Endodermal cell (in vitro differentiated cells): ENCODE data around the gene KIF3A. TPM values are rescaled to one million over a fixed set of nuclear protein-coding genes. Genes with fewer than 3 reads are reported as not detected.

Experiments
- DNase-seq: peaks from one replicate; pipeline ENCODE4 v3.0.0-alpha.2; 2017
- H3K27ac ChIP-seq: 2 replicates; pipeline ENCODE4 v1.5.1; 2013; ENCODE audit warnings: mild to moderate bottlenecking, low read depth, low read length, moderate library complexity
- H3K27me3 ChIP-seq: 2 replicates; pipeline ENCODE4 v1.6.1; 2013; ENCODE audit warnings: mild to moderate bottlenecking, low read length, moderate library complexity; ENCODE audit not compliant: insufficient read depth, control insufficient read depth, poor library complexity, severe bottlenecking
- H3K36me3 ChIP-seq: 2 replicates; pipeline ENCODE4 v1.7.0; 2013; ENCODE audit warnings: mild to moderate bottlenecking, low read length, moderate library complexity; ENCODE audit not compliant: control insufficient read depth, insufficient read depth
- H3K4me1 ChIP-seq: one replicate; pipeline ENCODE4 v1.7.0; 2013; ENCODE audit warnings: low read length; ENCODE audit not compliant: control insufficient read depth, insufficient read depth
- H3K4me3 ChIP-seq: 2 replicates; pipeline ENCODE4 v1.5.1; 2013; ENCODE audit warnings: mild to moderate bottlenecking, low read length, moderate library complexity
- H3K9ac ChIP-seq: 2 replicates; pipeline ENCODE4 v1.6.1; 2013; ENCODE audit warnings: mild to moderate bottlenecking, low read length, moderate library complexity; ENCODE audit not compliant: poor library complexity, severe bottlenecking; ENCODE audit errors: extremely low read depth
- H3K9me3 ChIP-seq: 2 replicates; pipeline ENCODE4 v1.6.1; 2013; ENCODE audit warnings: mild to moderate bottlenecking, low read length, moderate library complexity; ENCODE audit not compliant: control insufficient read depth
- H3K27ac Mint-ChIP-seq: 2 replicates; pipeline ENCODE4 v1.8.0; 2020; ENCODE audit warnings: mixed read lengths
- H3K27me3 Mint-ChIP-seq: 2 replicates; pipeline ENCODE4 v1.8.0; 2021; ENCODE audit warnings: mild to moderate bottlenecking, mixed read lengths; ENCODE audit not compliant: insufficient read depth
- H3K36me3 Mint-ChIP-seq: 2 replicates; pipeline ENCODE4 v1.8.0; 2020; ENCODE audit warnings: low read depth, mixed read lengths
- H3K4me1 Mint-ChIP-seq: 2 replicates; pipeline ENCODE4 v1.8.0; 2020; ENCODE audit warnings: mixed read lengths
- H3K4me3 Mint-ChIP-seq: 2 replicates; pipeline ENCODE4 v1.8.0; 2020; ENCODE audit warnings: mild to moderate bottlenecking, moderate library complexity, mixed read lengths
- H3K9me3 Mint-ChIP-seq: 2 replicates; pipeline ENCODE4 v1.8.0; 2020; ENCODE audit warnings: mild to moderate bottlenecking, mixed read lengths
- WGBS, 2 experiments: methylation state at CpG; one replicate each; pipeline versions ENCODE4 v1.1.5 to v1.1.7; 2013; ENCODE audit warnings: missing lambda C conversion rate in 2 of 2, mixed read lengths in 1 of 2; ENCODE audit not compliant: insufficient coverage in 1 of 2, insufficient read length in 1 of 2; 5-methylcytosine and 5-hydroxymethylcytosine counted together
- total RNA-seq, 2 donors: library from RNA; stranded (reverse); fragmentation: NEBNext Ultra II Directional in 1 of 2; extraction: Animal tissue kit (Norgen Biotek cat#: 25700) in 1 of 2; gene quantifications; 2 replicates in 1 of 2; 3 replicates in 1 of 2; pipeline ENCODE4 v1.2.1, GENCODE V29; 2021
- TF ChIP-seq, protein P1 (sequence below): fragments of 200-600 bp; sonication (generic); conservative IDR thresholded peaks from 2 replicates; pipeline ENCODE4 v1.5.0; 2021; ENCODE audit warnings: antibody characterized with exemption, mild to moderate bottlenecking

KIF3A gene
- total RNA-seq, 2 donors from 2014 or later, result 19.6 to 25.2 TPM

GRCh38 chr5:132680780-132681475 lies 56.4 kb downstream of the KIF3A start:
- Mint-ChIP-seq H3K27me3 (no peaks in the 10 kb centered on the region), H3K27ac (no peak overlapping the region)

GRCh38 chr5:132679717-132680380 lies 57.5 kb downstream of the KIF3A start:
- H3K4me3 Mint-ChIP-seq, result no peak overlapping the region
- H3K9me3 ChIP-seq, result no peaks in the 10 kb centered on the region
- H3K9ac ChIP-seq, result no peak overlapping the region
- no peaks in the 10 kb centered on the region for H3K27me3 ChIP-seq
- peaks cover 6% of the 10 kb centered on the region for H3K4me1 Mint-ChIP-seq
- no peaks in the 10 kb centered on the region for H3K36me3 ChIP-seq
- H3K4me3 ChIP-seq, result no peak overlapping the region
- H3K27ac ChIP-seq, result no peak overlapping the region
- no peaks in the 10 kb centered on the region for H3K36me3 Mint-ChIP-seq
- peak; percentile 37 for DNase-seq
- 94 to 95% methylated on average over 7 to 15 of the region's 15 CpGs for WGBS, 2 experiments
- H3K27ac Mint-ChIP-seq, result no peak overlapping the region
- H3K27me3 Mint-ChIP-seq, result no peaks in the 10 kb centered on the region
- H3K9me3 Mint-ChIP-seq, result no peaks in the 10 kb centered on the region
- no peaks in the 10 kb centered on the region for H3K4me1 ChIP-seq
- TF ChIP-seq, protein P1, sequence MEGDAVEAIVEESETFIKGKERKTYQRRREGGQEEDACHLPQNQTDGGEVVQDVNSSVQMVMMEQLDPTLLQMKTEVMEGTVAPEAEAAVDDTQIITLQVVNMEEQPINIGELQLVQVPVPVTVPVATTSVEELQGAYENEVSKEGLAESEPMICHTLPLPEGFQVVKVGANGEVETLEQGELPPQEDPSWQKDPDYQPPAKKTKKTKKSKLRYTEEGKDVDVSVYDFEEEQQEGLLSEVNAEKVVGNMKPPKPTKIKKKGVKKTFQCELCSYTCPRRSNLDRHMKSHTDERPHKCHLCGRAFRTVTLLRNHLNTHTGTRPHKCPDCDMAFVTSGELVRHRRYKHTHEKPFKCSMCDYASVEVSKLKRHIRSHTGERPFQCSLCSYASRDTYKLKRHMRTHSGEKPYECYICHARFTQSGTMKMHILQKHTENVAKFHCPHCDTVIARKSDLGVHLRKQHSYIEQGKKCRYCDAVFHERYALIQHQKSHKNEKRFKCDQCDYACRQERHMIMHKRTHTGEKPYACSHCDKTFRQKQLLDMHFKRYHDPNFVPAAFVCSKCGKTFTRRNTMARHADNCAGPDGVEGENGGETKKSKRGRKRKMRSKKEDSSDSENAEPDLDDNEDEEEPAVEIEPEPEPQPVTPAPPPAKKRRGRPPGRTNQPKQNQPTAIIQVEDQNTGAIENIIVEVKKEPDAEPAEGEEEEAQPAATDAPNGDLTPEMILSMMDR, result no peak

More at GRCh38 chr5:132680780-132681475, 56.4 kb downstream of the KIF3A start:
- no peaks in the 10 kb centered on the region for H3K4me1 ChIP-seq
- 85 to 89% methylated on average over 6 to 8 of the region's 8 CpGs for WGBS, 2 experiments
- H3K36me3 ChIP-seq, result no peaks in the 10 kb centered on the region
- H3K27me3 ChIP-seq, result no peaks in the 10 kb centered on the region
- Mint-ChIP-seq H3K4me1 (peaks cover 2% of the 10 kb centered on the region), H3K36me3 (no peaks in the 10 kb centered on the region), H3K4me3 (no peak overlapping the region), H3K9me3 (no peaks in the 10 kb centered on the region)
- DNase-seq, result peak; percentile 35
- no peak overlapping the region for H3K4me3 ChIP-seq
- TF ChIP-seq, protein P1, result no peak
- no peaks in the 10 kb centered on the region for H3K9me3 ChIP-seq
- H3K27ac ChIP-seq, result no peak overlapping the region
- H3K9ac ChIP-seq, result no peak overlapping the region

DNA sequence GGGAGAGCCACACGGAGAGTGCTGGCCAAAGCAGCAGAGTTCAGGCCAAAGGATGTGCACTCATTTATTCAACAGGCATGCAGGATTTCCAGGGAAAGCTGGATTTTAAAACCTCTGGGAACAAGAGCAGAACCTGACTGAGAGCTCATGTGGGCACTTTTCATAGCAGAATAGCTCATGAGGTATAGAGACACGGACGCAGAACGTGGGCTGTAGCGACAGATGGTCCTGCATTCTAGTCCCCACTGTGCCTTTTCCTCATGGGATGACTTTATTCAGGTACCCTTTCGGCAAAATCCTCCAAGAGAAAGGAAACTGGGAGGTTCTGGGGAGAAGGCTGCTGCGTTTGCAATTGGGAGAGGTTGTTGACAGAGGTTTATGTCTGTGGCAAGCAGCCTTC lies 58.2 kb downstream of the KIF3A start:
- TF ChIP-seq, protein P1, result no peak

More for the DNA sequence above, 58.2 kb downstream of the KIF3A start:
- Histone ChIP-seq H3K27me3 (no peaks in the 10 kb centered on the region), H3K9ac (no peak overlapping the region), H3K27ac (no peak overlapping the region), H3K4me1 (peaks cover 3% of the 10 kb centered on the region), H3K36me3 (no peaks in the 10 kb centered on the region), H3K4me3 (no peak overlapping the region), H3K9me3 (no peaks in the 10 kb centered on the region)
- 92 to 95% methylated on average over 6 to 7 of the region's 7 CpGs for WGBS, 2 experiments
- no peaks in the 10 kb centered on the region for H3K27me3 Mint-ChIP-seq
- H3K9me3 Mint-ChIP-seq, result no peaks in the 10 kb centered on the region
- no peak overlapping the region for H3K27ac Mint-ChIP-seq
- no peak overlapping the region for H3K4me3 Mint-ChIP-seq
- peaks cover 10% of the 10 kb centered on the region for H3K4me1 Mint-ChIP-seq
- H3K36me3 Mint-ChIP-seq, result no peaks in the 10 kb centered on the region
- DNase-seq, result no peak
